Neural progenitor cell (in vitro differentiated cells): Measurements from ENCODE around the gene TMEM132E. TPM values are rescaled to one million over a fixed set of nuclear protein-coding genes. Genes with fewer than 3 reads are reported as not detected.

Experiments used
- DNase-seq: peaks from one replicate; pipeline ENCODE4 v3.0.0-alpha.2; 2016; ENCODE audit warnings: low spot score
- H2AFZ ChIP-seq: fragments of 200-600 bp; sonication (generic); replicated peaks from 2 replicates; pipeline ENCODE4 v1.6.1; 2016; ENCODE audit warnings: antibody characterized with exemption
- H3F3A ChIP-seq: fragments of 200-600 bp; sonication (generic); 2 replicates; pipeline ENCODE4 v1.6.1; 2016; ENCODE audit warnings: antibody characterized with exemption, low read depth
- H3K27ac ChIP-seq: fragments of 200-600 bp; sonication (generic); 2 replicates; pipeline ENCODE4 v1.5.1; 2016; ENCODE audit warnings: mild to moderate bottlenecking
- H3K27me3 ChIP-seq: fragments of 200-600 bp; sonication (generic); 2 replicates; pipeline ENCODE4 v1.6.1; 2016; ENCODE audit warnings: mild to moderate bottlenecking, moderate library complexity
- H3K36me3 ChIP-seq: fragments of 200-600 bp; sonication (generic); 2 replicates; pipeline ENCODE4 v1.5.1; 2016
- H3K4me1 ChIP-seq: fragments of 200-600 bp; sonication (generic); 2 replicates; pipeline ENCODE4 v1.6.1; 2016; ENCODE audit warnings: mixed run types
- H3K4me2 ChIP-seq: fragments of 200-600 bp; sonication (generic); 2 replicates; pipeline ENCODE4 v1.6.1; 2016
- H3K4me3 ChIP-seq: fragments of 200-600 bp; sonication (generic); 2 replicates; pipeline ENCODE4 v1.5.1; 2016
- H3K79me2 ChIP-seq: fragments of 200-600 bp; sonication (generic); 2 replicates; pipeline ENCODE4 v1.6.1; 2016; ENCODE audit warnings: low read depth
- H3K9ac ChIP-seq: fragments of 200-600 bp; sonication (generic); 2 replicates; pipeline ENCODE4 v1.6.1; 2016
- H3K9me3 ChIP-seq: fragments of 200-600 bp; sonication (generic); 2 replicates; pipeline ENCODE4 v1.5.1; 2016; ENCODE audit warnings: low read depth
- H4K20me1 ChIP-seq: fragments of 200-600 bp; sonication (generic); 2 replicates; pipeline ENCODE4 v1.6.1; 2016; ENCODE audit warnings: low read depth
- H3K27ac Mint-ChIP-seq: 3 replicates; pipeline ENCODE4 v1.8.0; 2021; ENCODE audit warnings: mixed read lengths
- H3K27me3 Mint-ChIP-seq: 2 replicates; pipeline ENCODE4 v1.8.0; 2022; ENCODE audit warnings: low read depth, mild to moderate bottlenecking, inconsistent platforms, moderate library complexity, mixed read lengths; ENCODE audit not compliant: insufficient read depth
- H3K36me3 Mint-ChIP-seq: 3 replicates; pipeline ENCODE4 v1.8.0; 2021; ENCODE audit warnings: mixed read lengths
- H3K4me1 Mint-ChIP-seq: 3 replicates; pipeline ENCODE4 v1.8.0; 2021; ENCODE audit warnings: mixed read lengths
- H3K4me3 Mint-ChIP-seq: 3 replicates; pipeline ENCODE4 v1.8.0; 2021; ENCODE audit warnings: mild to moderate bottlenecking, moderate library complexity, mixed read lengths
- H3K9me3 Mint-ChIP-seq: 3 replicates; pipeline ENCODE4 v1.8.0; 2020; ENCODE audit warnings: mixed read lengths
- CTCF ChIP-seq: fragments of 200-600 bp; sonication (generic); IDR thresholded peaks from 2 replicates; pipeline ENCODE4 v1.5.1; 2017; ENCODE audit warnings: antibody characterized with exemption, mild to moderate bottlenecking
- EZH2 ChIP-seq: fragments of 200-600 bp; sonication (generic); IDR thresholded peaks from 2 replicates; pipeline ENCODE4 v1.6.1; 2017; ENCODE audit warnings: antibody characterized with exemption, mild to moderate bottlenecking, moderate library complexity
- EZH2phosphoT487 ChIP-seq: fragments of 200-600 bp; sonication (generic); IDR thresholded peaks from 2 replicates; pipeline ENCODE4 v1.6.1; 2017; ENCODE audit warnings: antibody characterized with exemption
- total RNA-seq: library from RNA; depleted of rRNA; stranded (reverse); fragments of >200 nt; gene quantifications from 2 replicates; pipeline ENCODE4 v1.2.3, GENCODE V29; 2015; ENCODE audit warnings: low replicate concordance

The TMEM132E gene
- total RNA-seq, 1 donor from 2014 or later = 0.21 TPM

GRCh38 chr17:34619687-34620217 lies 40.4 kb downstream of the TMEM132E start:
- peaks cover 33% of the 10 kb centered on the region for H3K4me1 ChIP-seq
- no peak overlapping the region for H2AFZ ChIP-seq
- no peak for TF ChIP-seq CTCF
- no peak for TF ChIP-seq EZH2
- TF ChIP-seq EZH2phosphoT487 = no peak
- Mint-ChIP-seq H3K36me3 (no peaks in the 10 kb centered on the region), H3K27ac (no peak overlapping the region), H3K4me1 (peaks cover 39% of the 10 kb centered on the region), H3K4me3 (no peak overlapping the region), H3K27me3 (peaks cover 15% of the 10 kb centered on the region), H3K9me3 (no peaks in the 10 kb centered on the region)
- no peaks in the 10 kb centered on the region for H3K36me3 ChIP-seq
- H3K27me3 ChIP-seq = no peaks in the 10 kb centered on the region
- no peaks in the 10 kb centered on the region for H3K79me2 ChIP-seq
- peaks cover 6% of the 10 kb centered on the region for H3F3A ChIP-seq
- no peak overlapping the region for H3K4me3 ChIP-seq
- no peaks in the 10 kb centered on the region for H3K9me3 ChIP-seq
- no peaks in the 10 kb centered on the region for H4K20me1 ChIP-seq
- H3K27ac ChIP-seq = no peak overlapping the region
- no peak overlapping the region for H3K4me2 ChIP-seq
- DNase-seq = no peak
- H3K9ac ChIP-seq = no peak overlapping the region

GRCh38 chr17:34620458-34620857 lies 41.1 kb downstream of the TMEM132E start:
- no peaks in the 10 kb centered on the region for H3K36me3 ChIP-seq
- TF ChIP-seq EZH2 (no peak), CTCF (no peak), EZH2phosphoT487 (no peak)
- Mint-ChIP-seq H3K27me3 (peaks cover 20% of the 10 kb centered on the region), H3K9me3 (no peaks in the 10 kb centered on the region), H3K4me1 (peaks cover 40% of the 10 kb centered on the region), H3K36me3 (no peaks in the 10 kb centered on the region), H3K4me3 (no peak overlapping the region), H3K27ac (peak overlapping the region; percentile 72)
- H3K4me1 ChIP-seq = peaks cover 40% of the 10 kb centered on the region
- H4K20me1 ChIP-seq = no peaks in the 10 kb centered on the region
- peaks cover 6% of the 10 kb centered on the region for H3F3A ChIP-seq
- H3K9ac ChIP-seq = no peak overlapping the region
- no peak overlapping the region for H3K4me2 ChIP-seq
- DNase-seq = no peak
- H3K27ac ChIP-seq = no peak overlapping the region
- no peaks in the 10 kb centered on the region for H3K9me3 ChIP-seq
- no peaks in the 10 kb centered on the region for H3K79me2 ChIP-seq
- no peak overlapping the region for H3K4me3 ChIP-seq
- H3K27me3 ChIP-seq = no peaks in the 10 kb centered on the region
- H2AFZ ChIP-seq = no peak overlapping the region

- no peaks in the 10 kb centered on the region for H3K9me3 Mint-ChIP-seq
- no peak for DNase-seq
- Histone ChIP-seq H2AFZ (peak overlapping the region; percentile 57), H3K79me2 (no peaks in the 10 kb centered on the region), H3K4me2 (no peak overlapping the region), H3K27me3 (peaks cover 24% of the 10 kb centered on the region), H3K4me3 (no peak overlapping the region), H3K9me3 (no peaks in the 10 kb centered on the region), H3K27ac (no peak overlapping the region), H4K20me1 (no peaks in the 10 kb centered on the region), H3K9ac (no peak overlapping the region), H3K4me1 (peaks cover 22% of the 10 kb centered on the region), H3K36me3 (no peaks in the 10 kb centered on the region), H3F3A (no peaks in the 10 kb centered on the region)
- H3K4me1 Mint-ChIP-seq = peaks cover 23% of the 10 kb centered on the region
- H3K27me3 Mint-ChIP-seq = peaks cover 16% of the 10 kb centered on the region
- H3K4me3 Mint-ChIP-seq = no peak overlapping the region
- no peak for TF ChIP-seq EZH2phosphoT487
- no peak for TF ChIP-seq EZH2
- no peak for TF ChIP-seq CTCF
- no peaks in the 10 kb centered on the region for H3K36me3 Mint-ChIP-seq
- H3K27ac Mint-ChIP-seq = no peak overlapping the region
Observed at GRCh38 chr17:34622862-34623623, 43.7 kb downstream of the TMEM132E start.
